HG03108 (cell line): ENCODE data around the gene IFITM10.

Source experiments
- ATAC-seq: cut with Tn5 transposase; IDR thresholded peaks from one replicate; pipeline ENCODE4 v1.9.1; 2021; ENCODE audit warnings: moderate library complexity; ENCODE audit not compliant: unreplicated experiment

The IFITM10 gene

DNA sequence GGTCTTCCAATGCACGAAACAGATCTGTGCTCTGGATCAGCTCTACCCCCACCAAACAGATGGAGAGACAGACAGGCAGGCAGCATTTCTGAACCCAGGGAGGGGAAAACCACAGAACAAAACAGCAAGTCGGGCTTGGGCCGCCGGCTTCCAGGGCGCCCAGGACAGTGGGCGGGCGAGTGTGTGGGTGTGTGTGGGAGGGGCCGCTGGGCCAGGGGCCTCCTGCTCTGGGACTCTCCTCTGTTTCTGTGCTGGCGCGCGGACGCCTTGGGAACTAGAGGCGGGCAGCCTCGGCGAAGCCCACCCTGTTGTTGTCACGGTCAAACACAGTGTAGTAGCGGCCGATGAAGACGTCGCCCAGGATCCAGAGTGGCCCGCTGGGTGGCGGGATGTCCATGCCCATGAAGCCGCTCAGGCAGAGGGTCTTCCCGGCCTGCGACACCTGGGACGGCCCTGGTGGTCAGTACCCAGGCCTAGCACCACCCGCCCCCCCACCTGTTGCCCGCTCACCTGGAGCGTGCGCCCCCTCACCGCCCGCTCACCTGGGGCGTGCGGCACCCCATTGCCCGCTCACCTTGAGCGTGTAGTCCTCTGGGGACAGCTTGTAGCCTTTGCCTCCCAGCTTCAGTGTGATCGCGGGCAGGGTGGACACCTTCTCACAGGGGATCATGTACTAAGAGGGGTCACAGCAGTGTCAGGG is 3.0 kb upstream of the IFITM10 start:
- no peak for ATAC-seq

GRCh38 chr11:1752907-1753228 is 2.5 kb upstream of the IFITM10 start:
- ATAC-seq, result no peak

- no peak for ATAC-seq
These were observed 1.9 kb upstream of the IFITM10 start for GRCh38 chr11:1751999-1752906.

- no peak for ATAC-seq
These were observed 1.1 kb upstream of the IFITM10 start for GRCh38 chr11:1751531-1751921.

GRCh38 chr11:1750840-1751530 is 590 bp upstream of the IFITM10 start:
- no peak for ATAC-seq

DNA sequence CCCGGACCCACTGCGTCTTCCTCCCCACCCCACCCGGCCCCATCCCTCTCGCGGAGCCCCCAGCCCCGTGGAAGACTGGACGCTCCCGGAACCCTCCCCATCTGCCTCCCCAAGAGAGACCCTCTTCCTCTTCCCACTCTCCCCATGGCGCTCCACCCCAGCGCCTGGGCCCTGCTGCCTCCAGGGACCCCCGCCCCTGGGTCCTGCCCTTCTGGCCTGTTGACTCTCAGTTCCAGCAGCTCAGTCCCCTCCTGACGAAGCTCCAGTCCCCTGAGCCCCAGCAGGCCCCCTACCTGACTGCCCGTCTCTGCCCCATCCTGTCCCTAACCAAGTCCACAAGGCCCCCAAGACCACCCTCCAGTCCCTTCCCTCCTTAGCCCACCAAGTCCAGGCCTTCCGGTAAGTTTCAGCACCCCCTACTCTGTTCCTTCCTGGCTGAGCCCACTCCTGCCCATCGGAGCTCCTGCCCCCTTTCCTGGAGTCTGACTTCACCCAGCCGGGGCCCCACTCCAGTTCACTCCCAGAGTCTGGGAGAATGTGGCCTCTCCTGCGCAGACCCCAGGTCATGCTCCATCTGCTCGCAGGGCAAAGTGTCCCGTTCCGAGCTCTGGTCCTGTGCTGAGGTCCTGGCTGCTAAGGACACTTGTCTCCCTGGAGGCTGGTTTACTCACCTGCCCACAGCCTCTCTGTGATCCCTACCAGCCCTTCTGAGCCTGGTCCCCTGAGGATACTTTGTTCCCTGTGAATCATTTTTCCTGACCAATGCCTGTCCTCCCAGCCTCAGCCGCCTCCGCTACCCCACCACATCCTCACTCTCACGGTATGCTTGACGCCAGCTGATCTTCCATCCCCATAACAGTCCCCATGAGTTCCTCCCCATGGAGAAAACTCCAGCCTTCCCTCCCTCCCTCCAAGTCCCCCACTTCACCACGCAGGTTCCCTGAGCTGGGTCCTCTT is 722 bp downstream of the IFITM10 start:
- ATAC-seq, result no peak

DNA sequence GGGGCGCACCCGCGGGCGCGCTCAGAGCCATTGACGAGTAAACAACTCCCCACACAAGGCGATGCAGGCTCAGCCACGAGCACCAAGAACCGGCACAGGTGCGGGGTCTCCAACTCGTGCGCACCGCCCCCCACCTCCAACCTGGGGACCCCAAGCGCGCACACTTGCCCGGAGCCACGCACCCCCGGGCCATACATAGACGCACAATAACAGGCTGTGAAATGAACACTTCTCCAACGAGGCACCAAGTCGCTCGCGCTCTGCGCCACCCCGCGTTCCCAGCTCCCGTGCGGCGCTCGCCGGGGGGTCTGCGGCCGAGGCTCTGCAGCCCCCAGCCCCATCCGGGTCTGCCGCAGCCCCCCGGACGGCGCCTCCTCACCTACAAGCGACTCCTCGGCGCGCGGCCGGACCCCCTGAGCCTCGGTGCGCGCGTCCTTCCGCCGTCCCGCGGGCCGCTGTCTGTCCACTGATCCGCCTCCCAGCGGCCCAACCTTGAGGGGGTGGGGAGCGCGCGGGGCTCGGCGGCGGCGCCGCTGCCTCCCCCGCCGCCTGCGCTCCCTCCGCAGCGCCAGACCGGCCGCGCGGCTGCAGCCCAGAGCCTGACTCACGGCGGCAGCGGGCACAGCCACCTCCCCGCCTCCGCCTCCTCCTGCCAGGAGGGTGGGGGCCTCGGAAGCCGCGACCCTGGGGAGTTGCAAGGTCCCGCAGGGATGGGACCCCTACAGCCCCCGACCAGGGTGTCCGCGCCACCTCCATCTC is 1.6 kb downstream of the IFITM10 start:
- ATAC-seq, result no peak

DNA sequence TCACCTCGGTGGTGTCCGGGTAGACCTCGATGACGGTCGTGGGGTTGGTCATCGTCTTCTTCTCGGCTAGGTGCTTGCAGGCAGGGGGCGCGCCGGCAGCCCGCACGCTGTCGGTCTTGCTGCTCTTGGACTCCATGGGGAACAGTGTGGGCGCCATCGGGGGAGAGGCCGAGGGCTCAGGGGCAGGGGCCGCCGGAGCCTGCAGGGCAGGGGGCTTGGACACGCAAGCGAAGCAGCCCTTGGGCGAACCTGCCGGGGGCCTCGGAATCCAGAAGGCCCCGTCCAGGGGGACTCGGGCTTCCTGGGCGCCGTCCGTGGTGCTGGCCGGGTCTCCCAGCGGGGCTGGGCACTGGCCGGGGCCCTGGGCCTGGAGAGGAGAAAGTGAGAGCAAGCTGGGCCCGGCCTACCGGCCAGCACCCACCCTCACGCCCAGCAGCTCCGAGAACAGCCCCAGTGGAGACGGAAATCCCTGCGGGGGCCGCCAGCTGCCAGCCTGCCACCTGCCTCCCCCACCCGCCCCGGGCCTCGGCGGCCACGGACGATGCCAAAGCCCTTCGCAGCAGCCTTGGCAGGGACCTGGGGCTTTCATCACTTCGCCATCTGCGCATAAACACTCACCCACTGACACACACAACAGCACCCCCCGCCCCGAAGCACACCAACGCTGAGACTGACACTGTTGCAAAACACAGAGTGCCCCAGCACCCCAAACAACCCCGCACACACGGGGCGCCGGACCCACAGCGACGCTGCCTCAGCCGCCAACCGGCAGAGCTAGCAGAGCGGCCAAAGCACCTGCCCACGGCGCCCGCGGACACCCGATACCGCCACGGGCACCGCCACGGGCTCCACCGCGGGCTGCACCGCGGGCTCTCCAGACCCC is 2.4 kb downstream of the IFITM10 start:
- ATAC-seq, result no peak

- ATAC-seq, result no peak
These were observed 3.2 kb downstream of the IFITM10 start for GRCh38 chr11:1746956-1747752.

- ATAC-seq, result no peak
These were observed 3.9 kb downstream of the IFITM10 start for GRCh38 chr11:1746511-1746931.

DNA sequence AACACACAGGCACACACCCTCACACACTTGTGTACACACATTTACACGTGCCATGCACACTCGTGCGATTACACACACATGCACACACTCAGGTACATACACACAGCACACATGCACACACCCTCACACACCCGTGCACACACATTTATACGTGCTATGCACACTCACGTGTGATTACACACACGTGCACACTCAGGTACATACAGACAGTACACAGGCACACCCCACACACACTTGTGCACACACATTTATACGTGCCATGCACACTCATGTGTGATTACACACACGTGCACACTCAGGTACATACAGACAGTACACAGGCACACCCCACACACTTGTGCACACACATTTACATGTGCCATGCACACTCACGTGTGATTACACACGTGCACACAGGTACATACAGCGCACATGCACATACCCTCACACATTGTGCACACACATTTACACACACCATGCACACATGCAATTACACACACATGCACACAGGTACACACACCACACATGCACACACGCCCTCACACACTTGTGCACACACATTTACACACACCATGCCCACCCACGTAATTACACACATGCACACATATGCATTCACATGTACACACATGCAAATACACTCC is 4.6 kb downstream of the IFITM10 start:
- no peak for ATAC-seq

GRCh38 chr11:1744891-1745700 is 5.3 kb downstream of the IFITM10 start:
- no peak for ATAC-seq

DNA sequence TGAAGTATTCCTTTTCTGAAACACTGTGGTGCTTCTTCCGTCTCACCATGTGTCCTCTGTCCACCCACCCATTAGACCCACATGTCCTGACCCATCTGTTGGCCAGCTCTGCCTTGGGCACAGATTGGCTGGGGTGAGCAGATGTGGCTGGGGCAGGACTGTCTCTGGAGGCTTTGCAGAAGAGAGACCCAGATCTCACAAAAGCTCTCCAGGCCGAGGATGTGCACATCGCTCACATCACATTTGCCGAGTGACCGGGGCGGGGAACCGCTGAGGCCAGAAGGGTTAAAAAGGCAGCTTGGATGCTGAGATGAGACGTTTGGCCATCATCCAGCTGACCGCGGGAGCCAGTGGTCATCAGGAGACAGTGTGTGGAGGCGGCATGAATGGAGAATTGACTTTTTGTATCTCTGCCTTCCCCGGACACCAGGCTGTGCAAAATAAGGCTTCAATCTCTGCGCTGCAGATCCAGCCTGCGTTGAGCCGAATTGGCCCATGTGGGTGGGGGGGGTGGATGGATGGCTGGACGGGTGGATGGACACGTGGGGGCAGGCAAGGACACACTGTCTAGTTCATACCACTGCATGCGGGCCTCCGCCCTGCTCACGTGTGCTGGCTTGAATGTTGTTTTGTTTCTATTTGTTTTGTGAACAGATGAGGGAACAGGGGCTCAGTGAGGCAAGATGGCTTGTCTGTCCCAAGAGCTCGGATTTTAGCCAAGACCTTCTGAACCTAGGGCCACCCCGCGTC is 6.1 kb downstream of the IFITM10 start:
- no peak for ATAC-seq

DNA sequence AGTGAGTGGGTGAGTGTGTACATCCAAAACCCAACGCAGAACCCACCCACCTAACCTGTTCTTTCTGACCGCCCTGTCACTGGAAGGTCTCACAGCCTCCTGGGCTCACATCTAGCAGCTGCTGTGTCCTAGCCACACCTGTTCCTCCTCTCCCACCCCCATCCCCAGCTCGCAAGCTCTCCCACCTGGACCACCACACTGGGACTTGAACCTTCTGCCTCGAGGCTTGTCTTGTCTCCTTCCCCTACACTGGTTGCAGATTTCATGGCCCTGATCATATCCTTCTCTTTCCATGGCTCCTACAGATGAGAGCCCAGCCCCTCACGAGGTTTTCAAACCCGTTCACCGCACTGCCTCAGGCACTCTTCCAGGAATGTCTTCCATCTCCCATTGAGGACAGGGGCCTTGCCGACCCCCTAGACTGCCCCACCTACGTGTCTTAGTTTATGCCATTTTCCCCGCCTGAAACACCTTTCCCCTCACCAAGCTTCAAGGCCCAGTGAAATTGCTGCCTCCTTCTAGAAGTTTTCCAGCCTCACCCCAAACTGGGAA is 6.7 kb downstream of the IFITM10 start:
- ATAC-seq, result no peak

DNA sequence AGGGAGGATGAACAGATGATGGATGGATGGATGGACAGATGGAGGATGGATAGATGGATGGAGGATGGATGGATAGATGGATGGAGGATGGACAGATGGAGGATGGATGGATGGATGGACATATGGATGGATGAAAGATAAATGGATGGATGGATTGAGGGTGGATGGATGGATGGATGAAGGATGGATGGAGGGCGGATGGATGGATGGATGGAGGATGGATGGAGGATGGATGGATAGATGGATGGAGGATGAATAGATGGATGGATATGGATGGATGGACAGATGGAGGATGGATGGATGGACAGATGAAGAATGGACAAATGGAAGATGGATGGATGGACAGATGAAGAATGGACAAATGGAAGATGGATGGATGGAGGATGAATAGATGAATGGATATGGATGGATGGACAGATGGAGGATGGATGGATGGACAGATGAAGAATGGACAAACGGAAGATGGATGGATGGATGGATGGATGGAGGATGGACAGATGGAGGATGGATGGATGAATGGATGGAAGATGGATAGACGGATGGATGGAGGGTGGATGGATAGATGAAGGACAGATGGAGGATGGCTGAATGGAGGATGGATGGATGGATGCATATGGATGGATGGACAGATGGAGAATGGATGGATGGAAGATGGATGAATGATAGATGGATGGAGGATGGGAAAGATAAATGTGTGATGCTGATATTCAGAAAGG is 7.4 kb downstream of the IFITM10 start:
- ATAC-seq, result no peak
